Measurements from ENCODE around the gene TBXAS1.

The TBXAS1 gene

DNA sequence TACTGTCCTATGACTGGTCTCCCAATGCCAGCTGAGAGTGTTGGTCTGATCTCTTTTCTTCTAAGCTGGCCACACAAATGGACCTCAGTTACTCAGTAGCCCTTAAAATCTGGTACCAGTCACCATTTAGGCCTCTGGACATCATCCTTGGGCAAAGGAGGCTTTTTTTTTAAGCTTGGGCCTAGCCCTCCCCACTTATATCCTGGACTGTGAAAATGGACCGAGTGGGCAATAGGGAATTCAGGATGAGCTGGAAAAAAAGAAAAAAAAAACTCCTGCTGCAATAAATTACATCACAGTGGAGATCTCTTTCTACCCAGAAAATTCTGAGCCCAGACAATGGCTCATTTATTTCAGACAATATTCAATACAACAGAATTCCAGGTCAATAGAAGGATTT lies 165.3 kb downstream of the TBXAS1 start:
- no peaks in the 10 kb centered on the region for H3K4me1 ChIP-seq (ENCODE audit: insufficient read depth, poor library complexity, severe bottlenecking)
- H3K9me3 ChIP-seq (ENCODE audit: severe bottlenecking) = no peaks in the 10 kb centered on the region
- ATAC-seq (ENCODE audit: low read depth) = no peak
- TF ChIP-seq, protein P1, sequence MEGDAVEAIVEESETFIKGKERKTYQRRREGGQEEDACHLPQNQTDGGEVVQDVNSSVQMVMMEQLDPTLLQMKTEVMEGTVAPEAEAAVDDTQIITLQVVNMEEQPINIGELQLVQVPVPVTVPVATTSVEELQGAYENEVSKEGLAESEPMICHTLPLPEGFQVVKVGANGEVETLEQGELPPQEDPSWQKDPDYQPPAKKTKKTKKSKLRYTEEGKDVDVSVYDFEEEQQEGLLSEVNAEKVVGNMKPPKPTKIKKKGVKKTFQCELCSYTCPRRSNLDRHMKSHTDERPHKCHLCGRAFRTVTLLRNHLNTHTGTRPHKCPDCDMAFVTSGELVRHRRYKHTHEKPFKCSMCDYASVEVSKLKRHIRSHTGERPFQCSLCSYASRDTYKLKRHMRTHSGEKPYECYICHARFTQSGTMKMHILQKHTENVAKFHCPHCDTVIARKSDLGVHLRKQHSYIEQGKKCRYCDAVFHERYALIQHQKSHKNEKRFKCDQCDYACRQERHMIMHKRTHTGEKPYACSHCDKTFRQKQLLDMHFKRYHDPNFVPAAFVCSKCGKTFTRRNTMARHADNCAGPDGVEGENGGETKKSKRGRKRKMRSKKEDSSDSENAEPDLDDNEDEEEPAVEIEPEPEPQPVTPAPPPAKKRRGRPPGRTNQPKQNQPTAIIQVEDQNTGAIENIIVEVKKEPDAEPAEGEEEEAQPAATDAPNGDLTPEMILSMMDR (IDR thresholded peaks at IDR 0.05; ENCODE audit: poor library complexity, severe bottlenecking) = no peak
- no peaks in the 10 kb centered on the region for H3K27me3 ChIP-seq (ENCODE audit: insufficient read depth, poor library complexity, severe bottlenecking)
- no peak for DNase-seq (ENCODE audit: low spot score)
- H3K4me3 ChIP-seq (ENCODE audit: severe bottlenecking) = no peak overlapping the region
- H3K36me3 ChIP-seq (ENCODE audit: low read depth) = no peaks in the 10 kb centered on the region
- no peak overlapping the region for H3K27ac ChIP-seq (ENCODE audit: poor library complexity, severe bottlenecking)

DNA sequence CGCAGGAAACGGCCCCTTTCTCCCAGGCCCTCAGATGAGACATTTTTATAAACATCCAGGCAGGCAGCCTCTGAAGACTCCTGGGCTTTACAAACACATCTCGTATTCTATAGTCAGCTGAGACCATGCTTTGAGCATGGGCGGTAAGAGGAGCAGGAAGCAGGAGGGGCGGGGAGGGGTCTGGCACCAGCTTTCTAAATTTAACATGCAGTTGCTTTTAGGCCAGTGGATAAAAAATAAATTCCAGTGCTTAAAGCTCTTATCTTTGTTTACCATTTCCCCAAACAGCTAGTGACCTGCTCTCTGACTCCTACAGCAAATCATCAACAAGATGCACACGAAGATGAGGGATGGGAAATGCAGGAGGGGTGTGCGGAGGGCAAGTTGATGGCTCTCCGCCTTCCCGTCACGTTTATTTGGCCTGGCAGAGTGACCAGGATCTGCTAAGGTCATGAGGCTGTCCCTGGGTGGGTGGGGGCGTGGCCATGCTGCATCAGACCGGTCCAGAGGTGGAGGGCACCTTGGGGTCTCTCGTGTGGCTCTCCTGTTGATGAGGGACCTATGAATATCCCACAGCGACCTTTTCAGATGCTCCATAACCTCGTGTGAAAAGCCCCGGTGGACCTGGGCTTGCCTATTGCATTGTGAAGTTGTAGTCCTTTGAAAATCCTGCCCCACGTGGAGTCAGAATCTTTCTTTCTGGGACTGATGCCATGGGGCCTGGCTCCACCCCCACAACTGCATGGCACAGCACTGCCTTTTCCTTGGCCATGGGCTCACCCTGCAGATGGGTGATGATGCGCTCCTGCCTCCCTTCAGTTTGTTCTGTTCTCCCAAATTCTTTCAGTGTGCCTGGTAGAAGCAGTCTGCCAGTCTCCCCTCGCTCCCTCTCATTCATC lies 166.2 kb downstream of the TBXAS1 start:
- Histone ChIP-seq H3K27ac (ENCODE audit: poor library complexity, severe bottlenecking) (no peak overlapping the region), H3K36me3 (ENCODE audit: low read depth) (no peaks in the 10 kb centered on the region), H3K9me3 (ENCODE audit: severe bottlenecking) (no peaks in the 10 kb centered on the region), H3K4me1 (ENCODE audit: insufficient read depth, poor library complexity, severe bottlenecking) (no peaks in the 10 kb centered on the region), H3K4me3 (ENCODE audit: severe bottlenecking) (no peak overlapping the region), H3K27me3 (ENCODE audit: insufficient read depth, poor library complexity, severe bottlenecking) (no peaks in the 10 kb centered on the region)
- ATAC-seq (ENCODE audit: low read depth) (peak; percentile 45; the same call in 2 of the 3 replicates), DNase-seq (ENCODE audit: low spot score) (no peak)
- TF ChIP-seq, protein P1 (IDR thresholded peaks at IDR 0.05; ENCODE audit: poor library complexity, severe bottlenecking) = no peak

DNA sequence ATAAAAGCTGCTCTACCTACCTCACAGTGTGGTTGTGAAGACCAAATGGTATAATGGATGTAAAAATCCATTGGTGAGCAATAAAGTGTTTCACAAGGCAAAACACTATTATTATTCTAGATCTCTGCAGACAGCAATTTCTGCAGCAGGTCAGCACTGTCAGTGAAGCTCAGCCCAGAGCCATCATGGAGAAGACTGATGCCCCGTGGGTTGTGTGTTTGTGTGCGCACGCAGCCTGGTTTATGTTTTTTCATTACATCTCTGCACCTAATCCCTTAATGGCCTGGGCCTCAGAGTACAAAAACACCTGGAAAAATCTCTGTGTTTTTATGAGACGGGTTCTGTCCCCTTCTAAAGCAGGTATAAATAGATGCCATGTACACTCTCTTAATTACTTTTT lies 169.5 kb downstream of the TBXAS1 start:
- Histone ChIP-seq H3K27me3 (ENCODE audit: insufficient read depth, poor library complexity, severe bottlenecking) (no peaks in the 10 kb centered on the region), H3K4me1 (ENCODE audit: insufficient read depth, poor library complexity, severe bottlenecking) (peaks cover under 1% of the 10 kb centered on the region), H3K9me3 (ENCODE audit: severe bottlenecking) (no peaks in the 10 kb centered on the region), H3K4me3 (ENCODE audit: severe bottlenecking) (no peak overlapping the region), H3K36me3 (ENCODE audit: low read depth) (no peaks in the 10 kb centered on the region), H3K27ac (ENCODE audit: poor library complexity, severe bottlenecking) (no peak overlapping the region)
- ATAC-seq (ENCODE audit: low read depth) (no peak), DNase-seq (ENCODE audit: low spot score) (no peak)
- TF ChIP-seq, protein P1 (IDR thresholded peaks at IDR 0.05; ENCODE audit: poor library complexity, severe bottlenecking) = no peak

DNA sequence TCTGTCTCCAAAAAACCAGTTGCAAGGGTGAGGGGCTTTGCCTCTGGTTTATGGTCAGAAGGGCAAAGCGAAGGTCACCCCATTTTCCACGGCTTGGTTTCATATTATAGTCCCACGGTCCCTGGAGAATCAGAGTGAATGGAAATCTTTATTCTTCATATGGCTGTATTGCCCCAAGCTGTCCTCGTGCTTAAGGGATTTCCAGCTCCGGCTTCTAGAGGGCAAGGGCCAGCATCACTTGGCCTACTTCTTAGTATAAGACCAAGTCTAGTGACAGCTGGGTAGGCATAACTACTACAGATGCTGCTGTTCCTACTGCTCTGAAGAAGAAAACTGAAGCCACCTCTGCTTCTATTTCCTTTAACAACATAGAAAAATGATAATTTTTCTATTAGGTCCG lies 170.5 kb downstream of the TBXAS1 start:
- H3K4me1 ChIP-seq (ENCODE audit: insufficient read depth, poor library complexity, severe bottlenecking) = peaks cover 3% of the 10 kb centered on the region
- no peaks in the 10 kb centered on the region for H3K9me3 ChIP-seq (ENCODE audit: severe bottlenecking)
- DNase-seq (ENCODE audit: low spot score) (no peak), ATAC-seq (ENCODE audit: low read depth) (no peak)
- no peak overlapping the region for H3K4me3 ChIP-seq (ENCODE audit: severe bottlenecking)
- H3K27me3 ChIP-seq (ENCODE audit: insufficient read depth, poor library complexity, severe bottlenecking) = no peaks in the 10 kb centered on the region
- H3K27ac ChIP-seq (ENCODE audit: poor library complexity, severe bottlenecking) = no peak overlapping the region
- TF ChIP-seq, protein P1 (IDR thresholded peaks at IDR 0.05; ENCODE audit: poor library complexity, severe bottlenecking) = no peak
- H3K36me3 ChIP-seq (ENCODE audit: low read depth) = no peaks in the 10 kb centered on the region

Data from RWPE2 (cell line).